Measurements from ENCODE around the gene CAMTA1.

GRCh38 chr1:7178336-7178735 is 393.1 kb downstream of the CAMTA1 start:
- TF ChIP-seq CTCF (IDR thresholded peaks at IDR 0.05) (no peak), REST (IDR thresholded peaks at IDR 0.05; ENCODE audit: low read depth, low read length) (no peak), POLR2AphosphoS5 (IDR thresholded peaks at IDR 0.05; ENCODE audit: low read depth, low read length) (no peak), RFX5 (IDR thresholded peaks at IDR 0.05; ENCODE audit: low read length) (no peak), EP300 (IDR thresholded peaks at IDR 0.05; ENCODE audit: borderline replicate concordance in 1 of 2, low read depth in 1 of 2, low read length in 1 of 2) (no peak), SMC3 (IDR thresholded peaks at IDR 0.05; ENCODE audit: low read depth, low read length) (no peak), TAF1 (IDR thresholded peaks at IDR 0.05; ENCODE audit: borderline replicate concordance, low read depth, low read length) (no peak), RAD21 (IDR thresholded peaks at IDR 0.05; ENCODE audit: low read length) (no peak)
